ENCODE data around the gene DDX31. TPM values are rescaled to one million over a fixed set of nuclear protein-coding genes. Genes with fewer than 3 reads are reported as not detected.
A peak's percentile ranks its signal among the peaks of the same experiment; 100 is the strongest.
"Not testable (repeated sequence)": the region's sequence is repeated elsewhere in the genome, so short reads cannot be mapped to it uniquely, and the experiment has no call there.

Gene DDX31
- 1 to 10 TPM; 3.8 to 9.1 (median 7.3) TPM for polyA plus RNA-seq (ENCODE audit: low read depth in 6 of 6)

GRCh38 chr9:132669698-132670456 is at the start of gene DDX31:
DDX31 (minus strand) TSS chr9:132669983; CDS start chr9:132669934, 49 bp downstream.
- Mint-ChIP-seq H3K9me3 (no peaks in the 10 kb centered on the region), H3K27me3 (no peaks in the 10 kb centered on the region), H3K4me3 (peak within 1 kb of the TSS; percentile 89 to 95 (median 94)), H3K36me3 (no peaks in the 10 kb centered on the region), H3K27ac (peak within 1 kb of the TSS; percentile 94 to 98 (median 96)), H3K4me1 (peaks cover 29 to 53% (median 37%) of the 10 kb centered on the region in 3 donors)
- peak; percentile 88 for DNase-seq
- ATAC-seq (ENCODE audit: low read depth in 2 of 2), result peak; percentile 80 to 83

- not testable (repeated sequence) for H3K36me3 Mint-ChIP-seq; H3K4me1 Mint-ChIP-seq; H3K4me3 Mint-ChIP-seq; H3K9me3 Mint-ChIP-seq; DNase-seq; ATAC-seq (ENCODE audit: low read depth in 2 of 2)
- H3K27ac Mint-ChIP-seq, result peak overlapping the region in 1 of 6 donors; percentile 52
- H3K27me3 Mint-ChIP-seq, result peaks cover 28 to 43% (median 33%) of the 10 kb centered on the region in 3 donors
Measured at GRCh38 chr9:132718381-132718928, 48.7 kb upstream of the DDX31 start.

- Mint-ChIP-seq H3K27me3 (peaks cover 23 to 38% (median 32%) of the 10 kb centered on the region in 3 donors), H3K9me3 (no peaks in the 10 kb centered on the region), H3K36me3 (no peaks in the 10 kb centered on the region), H3K27ac (no peak overlapping the region), H3K4me3 (no peak overlapping the region), H3K4me1 (no peaks in the 10 kb centered on the region)
- DNase-seq, result no peak
- ATAC-seq (ENCODE audit: low read depth in 2 of 2), result no peak
Measured at GRCh38 chr9:132717326-132717945, 47.7 kb upstream of the DDX31 start.

GRCh38 chr9:132716007-132716406 is 46.2 kb upstream of the DDX31 start:
- no peaks in the 10 kb centered on the region for H3K9me3 Mint-ChIP-seq
- H3K4me1 Mint-ChIP-seq, result no peaks in the 10 kb centered on the region
- H3K27me3 Mint-ChIP-seq, result peaks cover 23 to 38% (median 32%) of the 10 kb centered on the region in 3 donors
- peak overlapping the region in 1 of 8 donors; percentile 13 for H3K4me3 Mint-ChIP-seq
- DNase-seq (no peak), ATAC-seq (ENCODE audit: low read depth in 2 of 2) (no peak)
- H3K27ac Mint-ChIP-seq, result no peak overlapping the region
- no peaks in the 10 kb centered on the region for H3K36me3 Mint-ChIP-seq

- Mint-ChIP-seq H3K4me1 (no peaks in the 10 kb centered on the region), H3K4me3 (no peak overlapping the region), H3K27ac (no peak overlapping the region), H3K27me3 (peaks cover 13 to 24% (median 23%) of the 10 kb centered on the region in 3 donors), H3K9me3 (no peaks in the 10 kb centered on the region), H3K36me3 (no peaks in the 10 kb centered on the region)
- ATAC-seq (ENCODE audit: low read depth in 2 of 2) (no peak), DNase-seq (no peak)
Measured at GRCh38 chr9:132712753-132713152, 43.0 kb upstream of the DDX31 start.

- no peak for ATAC-seq (ENCODE audit: low read depth in 2 of 2)
- Mint-ChIP-seq H3K4me1 (no peaks in the 10 kb centered on the region), H3K4me3 (no peak overlapping the region)
Measured at GRCh38 chr9:132711846-132712245, 42.1 kb upstream of the DDX31 start.

GRCh38 chr9:132711152-132711551 is 41.4 kb upstream of the DDX31 start:
- H3K4me1 Mint-ChIP-seq; H3K9me3 Mint-ChIP-seq; H3K36me3 Mint-ChIP-seq; H3K4me3 Mint-ChIP-seq; ATAC-seq (ENCODE audit: low read depth in 2 of 2); DNase-seq; H3K27ac Mint-ChIP-seq: not testable (repeated sequence)
- H3K27me3 Mint-ChIP-seq, result peaks cover 5 to 21% (median 17%) of the 10 kb centered on the region in 3 donors

More at GRCh38 chr9:132711846-132712245, 42.1 kb upstream of the DDX31 start:
- DNase-seq, result no peak
- Mint-ChIP-seq H3K27me3 (peaks cover 5 to 17% (median 17%) of the 10 kb centered on the region in 3 donors), H3K9me3 (no peaks in the 10 kb centered on the region), H3K36me3 (no peaks in the 10 kb centered on the region), H3K27ac (peak overlapping the region in 1 of 6 donors; percentile 59)

GRCh38 chr9:132710333-132710732 is 40.5 kb upstream of the DDX31 start:
- H3K4me1 Mint-ChIP-seq, result no peaks in the 10 kb centered on the region
- H3K27ac Mint-ChIP-seq, result no peak overlapping the region
- ATAC-seq (ENCODE audit: low read depth in 2 of 2) (no peak), DNase-seq (no peak)
- no peak overlapping the region for H3K4me3 Mint-ChIP-seq
- H3K9me3 Mint-ChIP-seq, result no peaks in the 10 kb centered on the region
- peaks cover 5 to 28% (median 25%) of the 10 kb centered on the region in 3 donors for H3K27me3 Mint-ChIP-seq
- H3K36me3 Mint-ChIP-seq, result no peaks in the 10 kb centered on the region

- H3K9me3 Mint-ChIP-seq, result no peaks in the 10 kb centered on the region
- H3K4me1 Mint-ChIP-seq, result no peaks in the 10 kb centered on the region
- ATAC-seq (ENCODE audit: low read depth in 2 of 2) (no peak), DNase-seq (no peak)
- no peak overlapping the region for H3K4me3 Mint-ChIP-seq
- peaks cover 5 to 33% (median 25%) of the 10 kb centered on the region in 3 donors for H3K27me3 Mint-ChIP-seq
- H3K36me3 Mint-ChIP-seq, result no peaks in the 10 kb centered on the region
- no peak overlapping the region for H3K27ac Mint-ChIP-seq
Measured at GRCh38 chr9:132708769-132709430, 39.1 kb upstream of the DDX31 start.

- no peak for ATAC-seq (ENCODE audit: low read depth in 2 of 2)
- Mint-ChIP-seq H3K27ac (no peak overlapping the region), H3K4me1 (no peaks in the 10 kb centered on the region), H3K9me3 (no peaks in the 10 kb centered on the region), H3K36me3 (no peaks in the 10 kb centered on the region), H3K4me3 (no peak overlapping the region), H3K27me3 (peaks cover 6 to 40% (median 19%) of the 10 kb centered on the region in 3 donors)
- no peak for DNase-seq
Measured at GRCh38 chr9:132708239-132708638, 38.5 kb upstream of the DDX31 start.

GRCh38 chr9:132703336-132703735 is 33.6 kb upstream of the DDX31 start:
- Mint-ChIP-seq H3K4me3 (no peak overlapping the region), H3K9me3 (peaks cover 0 to 5% (median 4%) of the 10 kb centered on the region in 7 donors), H3K27ac (no peak overlapping the region), H3K27me3 (peaks cover 4 to 35% (median 17%) of the 10 kb centered on the region in 3 donors), H3K4me1 (no peaks in the 10 kb centered on the region), H3K36me3 (peaks cover 0 to 6% of the 10 kb centered on the region in 2 donors)
- DNase-seq (no peak), ATAC-seq (ENCODE audit: low read depth in 2 of 2) (no peak)

GRCh38 chr9:132702254-132702653 is 32.5 kb upstream of the DDX31 start:
- ATAC-seq (ENCODE audit: low read depth in 2 of 2) (no peak), DNase-seq (no peak)
- Mint-ChIP-seq H3K27me3 (peaks cover 4 to 39% (median 17%) of the 10 kb centered on the region in 3 donors), H3K4me1 (no peaks in the 10 kb centered on the region), H3K36me3 (peaks cover 10 to 17% of the 10 kb centered on the region in 2 donors), H3K4me3 (no peak overlapping the region), H3K9me3 (peaks cover 0 to 16% (median 13%) of the 10 kb centered on the region in 7 donors), H3K27ac (no peak overlapping the region)

- Mint-ChIP-seq H3K4me1 (no peaks in the 10 kb centered on the region), H3K27me3 (peaks cover 0 to 24% (median 4%) of the 10 kb centered on the region in 3 donors), H3K36me3 (peaks cover 21 to 23% of the 10 kb centered on the region in 2 donors), H3K27ac (no peak overlapping the region), H3K9me3 (peaks cover 4 to 31% (median 25%) of the 10 kb centered on the region in 7 donors), H3K4me3 (no peak overlapping the region)
- ATAC-seq (ENCODE audit: low read depth in 2 of 2) (no peak), DNase-seq (no peak)
Measured at GRCh38 chr9:132699956-132700355, 30.2 kb upstream of the DDX31 start.
